ENCODE results near the gene KIRREL1. TPM values are rescaled to one million over a fixed set of nuclear protein-coding genes. Genes with fewer than 3 reads are reported as not detected.

KIRREL1 gene
- total and polyA plus RNA-seq, 2 of the 8 experiments (the other 6 are each of a cell fraction or from before 2014, with no cell fraction given), result 14.2 to 39.0 TPM

- TF ChIP-seq JUN (IDR thresholded peaks at IDR 0.05; ENCODE audit: low read depth, low read length) (no peak), CTBP2 (IDR thresholded peaks at IDR 0.05; ENCODE audit: borderline replicate concordance, insufficient read depth, insufficient read length, low read length) (no peak), KDM1A (IDR thresholded peaks at IDR 0.05; ENCODE audit: borderline replicate concordance, low read length) (no peak), POLR2A (IDR thresholded peaks at IDR 0.05; ENCODE audit: control extremely low read depth in 1 of 2, low read depth in 2 of 2, low read length in 2 of 2) (peak; percentile 14 to 15; a peak in 1 of 3 replicates), MAX (IDR thresholded peaks at IDR 0.05) (no peak), CHD7 (IDR thresholded peaks at IDR 0.05; ENCODE audit: insufficient replicate concordance, low read length) (no peak), SP4 (IDR thresholded peaks at IDR 0.05; ENCODE audit: low read length) (no peak), BRCA1 (IDR thresholded peaks at IDR 0.05; ENCODE audit: low read depth, low read length) (no peak), RFX5 (IDR thresholded peaks at IDR 0.05; ENCODE audit: borderline replicate concordance, low read depth, low read length) (no peak), SAP30 (IDR thresholded peaks at IDR 0.05; ENCODE audit: insufficient read depth, insufficient replicate concordance, low read length) (peak; percentile 43)
Observed at GRCh38 chr1:157993918-157994605, 617 bp downstream of the KIRREL1 start (continued).
